Stimulated activated naive CD8-positive, alpha-beta T cell treated with anti-CD3 and anti-CD28 coated beads, Interleukin-15, amount 100 ng/mL, for 72 hours (primary cell): ENCODE data around the gene IGFBP3.

Source experiments
- ATAC-seq: fragments of 150-1000 bp; cut with Tn5 transposase; 2 replicates; pipeline ENCODE4 v1.10.0; 2021; ENCODE audit warnings: mild to moderate bottlenecking, moderate library complexity
- DNase-seq, 2 donors: peaks; one replicate each; pipeline ENCODE4 v3.0.0; 2021 to 2022
- H3K27ac Mint-ChIP-seq, 2 donors: one replicate each; pipeline ENCODE4 v1.8.0; 2022; ENCODE audit warnings: mild to moderate bottlenecking in 2 of 2, mixed read lengths in 2 of 2, moderate library complexity in 2 of 2
- H3K27me3 Mint-ChIP-seq: one replicate; pipeline ENCODE4 v1.8.0; 2022; ENCODE audit warnings: mixed read lengths
- H3K4me1 Mint-ChIP-seq: one replicate; pipeline ENCODE4 v1.8.0; 2022; ENCODE audit warnings: mild to moderate bottlenecking, mixed read lengths
- H3K4me3 Mint-ChIP-seq, 2 donors: one replicate each; pipeline ENCODE4 v1.8.0; 2022; ENCODE audit warnings: mild to moderate bottlenecking in 2 of 2, mixed read lengths in 2 of 2, moderate library complexity in 1 of 2
- H3K9me3 Mint-ChIP-seq, 2 donors: one replicate each; pipeline ENCODE4 v1.8.0; 2022; ENCODE audit warnings: mixed read lengths in 2 of 2

The IGFBP3 gene

GRCh38 chr7:45874408-45875131 is 46.5 kb downstream of the IGFBP3 start:
- Mint-ChIP-seq H3K27me3 (no peaks in the 10 kb centered on the region), H3K4me1 (no peaks in the 10 kb centered on the region), H3K27ac (no peak overlapping the region), H3K4me3 (no peak overlapping the region), H3K9me3 (peaks cover 3 to 6% of the 10 kb centered on the region in 2 donors)
- no peak for ATAC-seq
- DNase-seq = no peak

- H3K4me1 Mint-ChIP-seq = no peaks in the 10 kb centered on the region
- peaks cover 3 to 5% of the 10 kb centered on the region in 2 donors for H3K9me3 Mint-ChIP-seq
- ATAC-seq (no peak), DNase-seq (no peak)
- H3K27me3 Mint-ChIP-seq = no peaks in the 10 kb centered on the region
- H3K27ac Mint-ChIP-seq = no peak overlapping the region
- H3K4me3 Mint-ChIP-seq = no peak overlapping the region
These were observed 47.7 kb downstream of the IGFBP3 start for GRCh38 chr7:45873355-45873754.

GRCh38 chr7:45873035-45873354 is 48.1 kb downstream of the IGFBP3 start, which contains the start of gene CCDC201:
Gene CCDC201, minus strand, starts transcription at chr7:45873082. Its CDS starts 75 bp downstream, at chr7:45873007.
- Mint-ChIP-seq H3K27ac (no peak within 1 kb of the TSS), H3K27me3 (no peaks in the 10 kb centered on the region)
- no peak for ATAC-seq

GRCh38 chr7:45872116-45873034 is 48.7 kb downstream of the IGFBP3 start:
- no peak for ATAC-seq
- no peak overlapping the region for H3K27ac Mint-ChIP-seq

More at GRCh38 chr7:45873035-45873354, 48.1 kb downstream of the IGFBP3 start, which contains the start of gene CCDC201:
- no peak for DNase-seq
- H3K4me3 Mint-ChIP-seq = no peak within 1 kb of the TSS
- no peaks in the 10 kb centered on the region for H3K4me1 Mint-ChIP-seq
- H3K9me3 Mint-ChIP-seq = peaks cover 2 to 3% of the 10 kb centered on the region in 2 donors

GRCh38 chr7:45869426-45869825 is 51.6 kb downstream of the IGFBP3 start:
- no peak overlapping the region for H3K27ac Mint-ChIP-seq
- H3K4me3 Mint-ChIP-seq = no peak overlapping the region
- no peak for DNase-seq

More at GRCh38 chr7:45872116-45873034, 48.7 kb downstream of the IGFBP3 start:
- Mint-ChIP-seq H3K27me3 (no peaks in the 10 kb centered on the region), H3K4me1 (no peaks in the 10 kb centered on the region), H3K9me3 (peaks cover 0 to 3% of the 10 kb centered on the region in 2 donors), H3K4me3 (no peak overlapping the region)
- DNase-seq = no peak

GRCh38 chr7:45867471-45867870 is 53.6 kb downstream of the IGFBP3 start:
- H3K4me1 Mint-ChIP-seq = no peaks in the 10 kb centered on the region
- ATAC-seq (no peak), DNase-seq (no peak)
- no peak overlapping the region for H3K4me3 Mint-ChIP-seq
- H3K27ac Mint-ChIP-seq = no peak overlapping the region
- H3K27me3 Mint-ChIP-seq = peaks cover 15% of the 10 kb centered on the region
- no peaks in the 10 kb centered on the region for H3K9me3 Mint-ChIP-seq

More at GRCh38 chr7:45869426-45869825, 51.6 kb downstream of the IGFBP3 start:
- H3K27me3 Mint-ChIP-seq = no peaks in the 10 kb centered on the region
- H3K9me3 Mint-ChIP-seq = no peaks in the 10 kb centered on the region
- ATAC-seq = no peak
- no peaks in the 10 kb centered on the region for H3K4me1 Mint-ChIP-seq

- peak overlapping the region in 1 of 2 donors; percentile 20 for H3K27ac Mint-ChIP-seq
- no peaks in the 10 kb centered on the region for H3K9me3 Mint-ChIP-seq
- ATAC-seq (peak; percentile 23), DNase-seq (no peak)
- peaks cover 21% of the 10 kb centered on the region for H3K27me3 Mint-ChIP-seq
- H3K4me1 Mint-ChIP-seq = no peaks in the 10 kb centered on the region
- no peak overlapping the region for H3K4me3 Mint-ChIP-seq
These were observed 55.3 kb downstream of the IGFBP3 start for GRCh38 chr7:45865594-45866410.

GRCh38 chr7:45863715-45864114 is 57.4 kb downstream of the IGFBP3 start:
- Mint-ChIP-seq H3K27me3 (peaks cover 21% of the 10 kb centered on the region), H3K4me1 (no peaks in the 10 kb centered on the region), H3K27ac (no peak overlapping the region), H3K4me3 (no peak overlapping the region), H3K9me3 (no peaks in the 10 kb centered on the region)
- DNase-seq (no peak), ATAC-seq (no peak)
